Upper lobe of left lung (tissue), 6 donors: Measurements from ENCODE around the gene OR51G1. TPM values are rescaled to one million over a fixed set of nuclear protein-coding genes. Genes with fewer than 3 reads are reported as not detected.

Source experiments
- ATAC-seq, 2 donors: fragments of 200-7000 bp; cut with Tn5 transposase; one replicate each; pipeline ENCODE4 v1.9.1; 2022; ENCODE audit warnings: mild to moderate bottlenecking in 2 of 2, moderate library complexity in 2 of 2; ENCODE audit not compliant: low FRiP score in 2 of 2
- DNase-seq, 2 donors: peaks; one replicate each; pipeline ENCODE4 v3.0.0-alpha.2; 2019 to 2020
- H3K27ac ChIP-seq, 4 donors: fragments of 200-600 bp; sonication (generic); one replicate each; pipeline ENCODE4 v1.5.1; 2016 to 2019
- H3K27me3 ChIP-seq, 4 donors: fragments of 200-600 bp; sonication (generic); one replicate each; pipeline ENCODE4 v1.5.1; 2017 to 2019
- H3K36me3 ChIP-seq, 4 donors: fragments of 200-600 bp; sonication (generic); one replicate each; pipeline ENCODE4 v1.5.1; 2016 to 2019
- H3K4me1 ChIP-seq, 4 donors: fragments of 200-600 bp; sonication (generic); one replicate each; pipeline ENCODE4 v1.5.1; 2018 to 2019
- H3K4me3 ChIP-seq, 4 donors: fragments of 200-600 bp; sonication (generic); one replicate each; pipeline ENCODE4 v1.5.1; 2017 to 2019; ENCODE audit warnings: mild to moderate bottlenecking in 2 of 4, moderate library complexity in 1 of 4
- H3K9me3 ChIP-seq, 4 donors: fragments of 200-600 bp; sonication (generic); one replicate each; pipeline ENCODE4 v1.5.1; 2018 to 2019
- CTCF ChIP-seq, 6 experiments: fragments of 450-650 bp in 4 of 6; fragments of 200-600 bp in 2 of 6; sonication (generic) in 2 of 6; IDR thresholded peaks; one replicate each; pipeline ENCODE4 v1.5.1; 2016 to 2019; ENCODE audit warnings: antibody characterized with exemption in 6 of 6
- EP300 ChIP-seq, 4 donors: sonication (generic); formaldehyde crosslinking; IDR thresholded peaks; one replicate each; pipeline ENCODE4 v1.5.1; 2017; ENCODE audit warnings: antibody characterized with exemption in 4 of 4, control low read depth in 2 of 4
- POLR2A ChIP-seq, 4 donors: fragments of 450-650 bp; IDR thresholded peaks; one replicate each; pipeline ENCODE4 v1.5.1; 2016 to 2017; ENCODE audit warnings: antibody characterized with exemption in 4 of 4, mild to moderate bottlenecking in 2 of 4
- POLR2AphosphoS5 ChIP-seq, 2 donors: sonication (generic); formaldehyde crosslinking; IDR thresholded peaks; one replicate each; pipeline ENCODE4 v1.5.1; 2017; ENCODE audit warnings: antibody characterized with exemption in 2 of 2
- WGBS, 2 donors: methylation state at CpG; one replicate each; pipeline ENCODE4 v1.1.5; 2017 to 2018; 5-methylcytosine and 5-hydroxymethylcytosine counted together
- total RNA-seq, 6 donors: library from RNA; depleted of rRNA in 4 of 6; stranded (reverse); fragments of >200 nt in 4 of 6; gene quantifications; one replicate each; pipeline versions ENCODE4 v1.1.0 to v1.2.1, GENCODE V29; 2016 to 2021
- donor health status: DM: no; HTN: no; CAD: no; lungs with moderate emphysema.
- donor health status: DM: no; HTN: yes; CAD: no; lungs with severe emphysema.

Gene OR51G1
- total RNA-seq, 6 donors from 2014 or later: not detected

DNA sequence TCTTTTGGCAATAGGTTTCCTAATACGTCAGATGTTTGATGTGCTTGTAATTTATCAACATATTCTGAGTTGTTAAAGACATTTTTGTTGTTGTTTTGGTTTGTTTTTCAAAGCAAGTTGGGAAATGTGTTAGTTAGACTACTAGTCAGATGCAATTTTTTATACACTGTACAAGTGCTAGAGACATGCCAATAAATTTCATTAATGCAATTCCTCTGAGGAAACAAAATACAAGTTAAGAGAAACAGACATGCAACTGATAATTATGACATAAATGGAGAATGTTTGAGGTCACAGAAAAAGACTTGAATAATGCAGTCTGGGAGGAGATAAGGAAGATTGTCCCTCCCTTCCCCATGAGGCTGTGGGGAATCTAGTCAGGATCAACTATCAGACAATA, 36.5 kb downstream of the OR51G1 start:
- Histone ChIP-seq H3K36me3 (no peaks in the 10 kb centered on the region), H3K4me1 (no peaks in the 10 kb centered on the region), H3K27me3 (no peaks in the 10 kb centered on the region), H3K4me3 (no peak overlapping the region), H3K27ac (no peak overlapping the region), H3K9me3 (no peaks in the 10 kb centered on the region)
- 0 to 3% methylated on average over 1 of the region's 1 CpG for WGBS, 2 donors
- ATAC-seq (no peak), DNase-seq (no peak)
- no peak for TF ChIP-seq POLR2A (IDR thresholded peaks at IDR 0.05)
- no peak for TF ChIP-seq CTCF (IDR thresholded peaks at IDR 0.05)
- TF ChIP-seq POLR2AphosphoS5 (IDR thresholded peaks at IDR 0.05): no peak
- TF ChIP-seq EP300 (IDR thresholded peaks at IDR 0.05): no peak

GRCh38 chr11:4886186-4886585, 38.0 kb downstream of the OR51G1 start:
- no peak for DNase-seq
- TF ChIP-seq EP300 (IDR thresholded peaks at IDR 0.05) (no peak), POLR2AphosphoS5 (IDR thresholded peaks at IDR 0.05) (no peak), CTCF (IDR thresholded peaks at IDR 0.05) (no peak), POLR2A (IDR thresholded peaks at IDR 0.05) (no peak)
- no peak for ATAC-seq
- Histone ChIP-seq H3K4me1 (no peaks in the 10 kb centered on the region), H3K36me3 (no peaks in the 10 kb centered on the region), H3K27me3 (no peaks in the 10 kb centered on the region), H3K9me3 (no peaks in the 10 kb centered on the region), H3K4me3 (no peak overlapping the region), H3K27ac (no peak overlapping the region)
- 55 to 71% methylated on average over 3 of the region's 3 CpGs for WGBS, 2 donors

DNA sequence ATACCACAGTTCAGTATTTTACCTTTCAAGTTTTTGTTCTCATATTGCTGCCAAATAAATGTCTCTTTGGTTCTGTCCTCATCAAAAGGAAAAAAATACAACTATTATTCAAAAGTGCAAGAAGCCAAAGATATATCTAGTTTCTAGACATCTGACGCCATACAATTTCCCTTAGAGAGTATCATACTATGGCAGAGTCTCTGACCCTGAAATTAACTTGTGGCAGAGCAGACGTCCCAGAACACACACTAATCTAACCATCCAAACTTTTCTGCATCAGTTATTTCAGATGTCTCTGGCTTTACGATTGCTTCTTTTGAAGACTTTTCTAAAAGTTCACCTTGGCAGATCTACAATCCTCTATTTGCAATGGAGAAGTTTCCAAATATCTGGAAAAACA, 39.8 kb downstream of the OR51G1 start:
- Histone ChIP-seq H3K36me3 (no peaks in the 10 kb centered on the region), H3K27me3 (no peaks in the 10 kb centered on the region), H3K4me1 (no peaks in the 10 kb centered on the region), H3K27ac (no peak overlapping the region), H3K4me3 (no peak overlapping the region), H3K9me3 (no peaks in the 10 kb centered on the region)
- TF ChIP-seq EP300 (IDR thresholded peaks at IDR 0.05) (no peak), POLR2AphosphoS5 (IDR thresholded peaks at IDR 0.05) (no peak), POLR2A (IDR thresholded peaks at IDR 0.05) (no peak), CTCF (IDR thresholded peaks at IDR 0.05) (no peak)
- DNase-seq (no peak), ATAC-seq (no peak)
- WGBS, 2 donors: 83 to 87% methylated on average over 3 of the region's 3 CpGs

DNA sequence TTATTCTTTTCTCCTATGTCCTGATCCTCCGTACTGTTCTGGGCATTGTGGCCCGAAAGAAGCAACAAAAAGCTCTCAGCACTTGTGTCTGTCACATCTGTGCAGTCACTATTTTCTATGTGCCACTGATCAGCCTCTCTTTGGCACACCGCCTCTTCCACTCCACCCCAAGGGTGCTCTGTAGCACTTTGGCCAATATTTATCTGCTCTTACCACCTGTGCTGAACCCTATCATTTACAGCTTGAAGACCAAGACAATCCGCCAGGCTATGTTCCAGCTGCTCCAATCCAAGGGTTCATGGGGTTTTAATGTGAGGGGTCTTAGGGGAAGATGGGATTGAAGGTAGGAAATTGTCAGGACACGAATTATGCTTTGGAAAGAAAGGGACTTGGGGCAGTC, 41.6 kb downstream of the OR51G1 start:
- TF ChIP-seq EP300 (IDR thresholded peaks at IDR 0.05) (no peak), POLR2A (IDR thresholded peaks at IDR 0.05) (no peak), POLR2AphosphoS5 (IDR thresholded peaks at IDR 0.05) (no peak), CTCF (IDR thresholded peaks at IDR 0.05) (no peak)
- no peaks in the 10 kb centered on the region for H3K36me3 ChIP-seq

GRCh38 chr11:4881860-4882500, 42.2 kb downstream of the OR51G1 start, which contains the start of gene OR51T1:
OR51T1 (plus strand) TSS chr11:4881900; CDS start chr11:4881900, 0 bp downstream.
- no peak for DNase-seq
- Histone ChIP-seq H3K4me3 (no peak within 1 kb of the TSS), H3K36me3 (no peaks in the 10 kb centered on the region), H3K27me3 (no peaks in the 10 kb centered on the region), H3K27ac (no peak within 1 kb of the TSS), H3K9me3 (no peaks in the 10 kb centered on the region), H3K4me1 (no peaks in the 10 kb centered on the region)
- TF ChIP-seq POLR2A (IDR thresholded peaks at IDR 0.05) (no peak), EP300 (IDR thresholded peaks at IDR 0.05) (no peak), CTCF (IDR thresholded peaks at IDR 0.05) (no peak), POLR2AphosphoS5 (IDR thresholded peaks at IDR 0.05) (no peak)
- no peak for ATAC-seq
- WGBS, 2 donors: 67 to 77% methylated on average over 8 of the region's 8 CpGs

More for the DNA sequence above, 41.6 kb downstream of the OR51G1 start:
- ATAC-seq (no peak), DNase-seq (no peak)
- Histone ChIP-seq H3K27me3 (no peaks in the 10 kb centered on the region), H3K4me3 (no peak overlapping the region), H3K27ac (no peak overlapping the region), H3K9me3 (no peaks in the 10 kb centered on the region), H3K4me1 (no peaks in the 10 kb centered on the region)
- WGBS, 2 donors: 75 to 80% methylated on average over 5 of the region's 5 CpGs
